ENCODE results near the gene FBXO30.

DNA sequence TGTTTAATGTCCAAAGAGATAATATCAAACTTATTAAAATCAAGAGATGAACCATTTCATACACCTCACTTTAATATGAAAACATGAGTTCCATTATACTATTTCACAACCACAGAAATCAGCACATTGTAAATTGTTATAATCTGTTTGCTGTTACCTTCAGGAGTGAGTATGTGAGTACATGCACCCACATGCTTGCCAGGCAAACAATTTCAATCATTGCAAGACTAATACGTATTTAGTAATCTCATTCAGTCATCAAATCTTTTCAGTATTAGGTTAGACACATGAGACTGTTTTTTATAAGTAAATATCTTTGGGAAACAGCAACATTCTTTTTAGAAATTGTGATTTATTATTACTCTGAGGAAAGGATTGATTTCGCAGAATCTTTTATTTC lies 70.0 kb downstream of the FBXO30 start:
- TF ChIP-seq EZH2 (IDR thresholded peaks at IDR 0.05) (no peak), POLR2AphosphoS5 (IDR thresholded peaks at IDR 0.05; ENCODE audit: borderline replicate concordance, low read depth, low read length) (no peak), FOXP2 (optimal IDR thresholded peaks at IDR 0.05; ENCODE audit: control extremely low read depth, extremely low read length, insufficient read depth) (no peak)

Measured in SK-N-MC (cell line).